Upper lobe of left lung (tissue), 4 donors: Measurements from ENCODE around the gene DUSP11.

ENCODE experiments used
- POLR2A ChIP-seq, 4 donors: fragments of 450-650 bp; IDR thresholded peaks; one replicate each; pipeline ENCODE4 v1.5.1; 2016 to 2017; ENCODE audit warnings: antibody characterized with exemption in 4 of 4, mild to moderate bottlenecking in 2 of 4
- TF ChIP-seq, protein P1 (sequence below), 6 experiments: fragments of 450-650 bp in 4 of 6; fragments of 200-600 bp in 2 of 6; sonication (generic) in 2 of 6; IDR thresholded peaks; one replicate each; pipeline ENCODE4 v1.5.1; 2016 to 2019; ENCODE audit warnings: antibody characterized with exemption in 6 of 6

DNA sequence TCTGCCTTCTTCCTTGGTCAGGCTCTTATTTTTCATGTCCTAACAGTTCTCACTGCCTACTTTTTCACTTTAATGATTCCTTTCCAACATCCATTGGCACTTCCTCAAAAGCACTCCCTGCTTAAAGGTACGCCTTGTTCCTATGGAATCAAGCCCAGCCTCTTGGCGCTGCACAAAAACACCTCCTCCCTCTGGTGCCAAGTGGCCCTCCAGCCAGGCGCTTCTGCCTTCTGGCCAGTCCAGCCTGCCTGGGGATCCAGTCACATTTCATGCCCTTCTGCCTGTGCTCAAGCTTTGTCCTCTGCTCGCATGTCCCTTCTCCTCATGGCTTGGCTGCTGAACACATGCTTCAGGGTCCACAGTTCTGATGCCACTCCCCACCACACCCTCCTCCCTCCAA lies 49.1 kb downstream of the DUSP11 start:
- TF ChIP-seq, protein P1, sequence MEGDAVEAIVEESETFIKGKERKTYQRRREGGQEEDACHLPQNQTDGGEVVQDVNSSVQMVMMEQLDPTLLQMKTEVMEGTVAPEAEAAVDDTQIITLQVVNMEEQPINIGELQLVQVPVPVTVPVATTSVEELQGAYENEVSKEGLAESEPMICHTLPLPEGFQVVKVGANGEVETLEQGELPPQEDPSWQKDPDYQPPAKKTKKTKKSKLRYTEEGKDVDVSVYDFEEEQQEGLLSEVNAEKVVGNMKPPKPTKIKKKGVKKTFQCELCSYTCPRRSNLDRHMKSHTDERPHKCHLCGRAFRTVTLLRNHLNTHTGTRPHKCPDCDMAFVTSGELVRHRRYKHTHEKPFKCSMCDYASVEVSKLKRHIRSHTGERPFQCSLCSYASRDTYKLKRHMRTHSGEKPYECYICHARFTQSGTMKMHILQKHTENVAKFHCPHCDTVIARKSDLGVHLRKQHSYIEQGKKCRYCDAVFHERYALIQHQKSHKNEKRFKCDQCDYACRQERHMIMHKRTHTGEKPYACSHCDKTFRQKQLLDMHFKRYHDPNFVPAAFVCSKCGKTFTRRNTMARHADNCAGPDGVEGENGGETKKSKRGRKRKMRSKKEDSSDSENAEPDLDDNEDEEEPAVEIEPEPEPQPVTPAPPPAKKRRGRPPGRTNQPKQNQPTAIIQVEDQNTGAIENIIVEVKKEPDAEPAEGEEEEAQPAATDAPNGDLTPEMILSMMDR (IDR thresholded peaks at IDR 0.05), result no peak
- TF ChIP-seq POLR2A (IDR thresholded peaks at IDR 0.05), result no peak
